Kidney (tissue), 14 donors: ENCODE measurements around the gene INTS13. TPM values are rescaled to one million over a fixed set of nuclear protein-coding genes. Genes with fewer than 3 reads are reported as not detected.

Experiments
- DNase-seq, 5 donors: peaks; one replicate each; pipeline ENCODE4 v3.0.0-alpha.2; 2013 to 2020
- FAIRE-seq: peaks from 2 replicates; lab custom pipeline; 2012; peaks lifted over from hg19 to GRCh38; lab: Jason Lieb, UNC
- H3K27ac ChIP-seq, 2 donors: one replicate each; pipeline ENCODE4 v1.7.0; 2013; ENCODE audit warnings: low read depth in 2 of 2, low read length in 2 of 2, inconsistent platforms in 1 of 2
- H3K27me3 ChIP-seq: one replicate; pipeline ENCODE4 v1.7.1; 2013; ENCODE audit warnings: low read length, inconsistent platforms; ENCODE audit not compliant: control insufficient read depth, insufficient read depth
- H3K36me3 ChIP-seq, 3 donors: one replicate each; pipeline versions ENCODE4 v1.7.0 to v1.7.1; 2013; ENCODE audit warnings: low read length in 3 of 3, control low read depth in 1 of 3, inconsistent platforms in 1 of 3; ENCODE audit not compliant: insufficient read depth in 3 of 3, control insufficient read depth in 2 of 3
- H3K4me1 ChIP-seq, 3 donors: one replicate each; pipeline versions ENCODE4 v1.7.0 to v1.7.1; 2013; ENCODE audit warnings: low read length in 3 of 3, inconsistent platforms in 1 of 3, low read depth in 1 of 3; ENCODE audit not compliant: control insufficient read depth in 2 of 3, insufficient read depth in 2 of 3
- H3K4me3 ChIP-seq, 3 donors: one replicate each; pipeline versions ENCODE4 v1.7.0 to v1.8.1; 2013; ENCODE audit warnings: low read length in 3 of 3, control low read depth in 1 of 3, inconsistent platforms in 1 of 3
- H3K9ac ChIP-seq, 3 donors: one replicate each; pipeline versions ENCODE4 v1.7.0 to v1.7.1; 2013; ENCODE audit warnings: low read length in 3 of 3, control low read depth in 1 of 3, inconsistent platforms in 1 of 3
- H3K9me3 ChIP-seq, 3 donors: one replicate each; pipeline versions ENCODE4 v1.7.0 to v1.7.1; 2013; ENCODE audit warnings: low read length in 3 of 3, control low read depth in 1 of 3, inconsistent platforms in 1 of 3; ENCODE audit not compliant: control insufficient read depth in 2 of 3, insufficient read depth in 1 of 3
- intact Hi-C: fragments of 100-400 bp; cut with DNase I; formaldehyde crosslinking; loops from one replicate; pipeline ENCODE4 v1.11.1; 2022
- polyA plus RNA-seq: library from polyadenylated mRNA; stranded (reverse); fragments of 350-450 nt; fragmentation: Illumina TruSeq; extraction: RNeasy Lipid Tissue Mini Kit (QIAGEN cat#74804); gene quantifications from one replicate; pipeline ENCODE4 v1.2.3, GENCODE V29; 2014; ENCODE audit warnings: low read depth, low replicate concordance; ENCODE audit not compliant: insufficient read depth
- total RNA-seq: library from RNA; stranded (reverse); fragmentation: NEBNext Ultra II Directional; extraction: Animal tissue kit (Norgen Biotek cat#: 25700); gene quantifications from one replicate; pipeline ENCODE4 v1.2.1, GENCODE V29; 2021
- TF ChIP-seq, protein P1 (sequence below): IDR thresholded peaks from 3 replicates; pipeline ENCODE4 v1.5.1; 2012; ENCODE audit warnings: mild to moderate bottlenecking, moderate library complexity, borderline replicate concordance; ENCODE audit not compliant: insufficient read depth; ENCODE audit errors: extremely low read depth
- donor health status: control.
- donor health status: control.
- donor health status: control.
- donor health status: control.
- donor health status: control.
- donor health status: DM: yes; HTN: yes; CAD: no.
- donor health status: Normal renal cell carcinoma (clear cell type).

INTS13 gene
- total and polyA plus RNA-seq, 2 donors from 2014 or later: 11.6 to 17.2 TPM

DNA sequence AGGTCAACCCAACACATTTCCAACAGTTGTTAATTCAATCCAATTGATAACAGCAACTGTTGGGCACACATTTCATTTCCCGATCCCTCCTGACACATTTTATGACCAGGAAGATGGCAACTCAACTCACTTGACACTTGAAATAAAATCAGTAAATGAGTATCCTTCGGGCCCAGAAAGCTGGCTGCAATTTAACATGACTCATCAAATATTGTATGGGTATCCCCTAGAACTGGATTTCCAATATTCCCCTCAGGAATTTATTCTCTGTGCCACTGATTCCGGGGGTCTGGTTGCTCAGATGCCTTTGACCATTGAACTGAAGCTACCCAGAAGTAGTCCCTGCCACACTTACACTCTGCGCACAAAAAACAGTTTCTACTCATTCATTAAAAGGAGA, 42.1 kb downstream of the INTS13 start:
- Histone ChIP-seq H3K27me3 (no peaks in the 10 kb centered on the region), H3K27ac (no peak overlapping the region), H3K4me3 (no peak overlapping the region), H3K36me3 (peaks cover 0 to 4% (median 2%) of the 10 kb centered on the region in 3 donors), H3K4me1 (no peaks in the 10 kb centered on the region), H3K9ac (no peak overlapping the region), H3K9me3 (no peaks in the 10 kb centered on the region)
- TF ChIP-seq, protein P1, sequence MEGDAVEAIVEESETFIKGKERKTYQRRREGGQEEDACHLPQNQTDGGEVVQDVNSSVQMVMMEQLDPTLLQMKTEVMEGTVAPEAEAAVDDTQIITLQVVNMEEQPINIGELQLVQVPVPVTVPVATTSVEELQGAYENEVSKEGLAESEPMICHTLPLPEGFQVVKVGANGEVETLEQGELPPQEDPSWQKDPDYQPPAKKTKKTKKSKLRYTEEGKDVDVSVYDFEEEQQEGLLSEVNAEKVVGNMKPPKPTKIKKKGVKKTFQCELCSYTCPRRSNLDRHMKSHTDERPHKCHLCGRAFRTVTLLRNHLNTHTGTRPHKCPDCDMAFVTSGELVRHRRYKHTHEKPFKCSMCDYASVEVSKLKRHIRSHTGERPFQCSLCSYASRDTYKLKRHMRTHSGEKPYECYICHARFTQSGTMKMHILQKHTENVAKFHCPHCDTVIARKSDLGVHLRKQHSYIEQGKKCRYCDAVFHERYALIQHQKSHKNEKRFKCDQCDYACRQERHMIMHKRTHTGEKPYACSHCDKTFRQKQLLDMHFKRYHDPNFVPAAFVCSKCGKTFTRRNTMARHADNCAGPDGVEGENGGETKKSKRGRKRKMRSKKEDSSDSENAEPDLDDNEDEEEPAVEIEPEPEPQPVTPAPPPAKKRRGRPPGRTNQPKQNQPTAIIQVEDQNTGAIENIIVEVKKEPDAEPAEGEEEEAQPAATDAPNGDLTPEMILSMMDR: no peak
- FAIRE-seq (no peak), DNase-seq (no peak)
- intact Hi-C loops: no loop called here

DNA sequence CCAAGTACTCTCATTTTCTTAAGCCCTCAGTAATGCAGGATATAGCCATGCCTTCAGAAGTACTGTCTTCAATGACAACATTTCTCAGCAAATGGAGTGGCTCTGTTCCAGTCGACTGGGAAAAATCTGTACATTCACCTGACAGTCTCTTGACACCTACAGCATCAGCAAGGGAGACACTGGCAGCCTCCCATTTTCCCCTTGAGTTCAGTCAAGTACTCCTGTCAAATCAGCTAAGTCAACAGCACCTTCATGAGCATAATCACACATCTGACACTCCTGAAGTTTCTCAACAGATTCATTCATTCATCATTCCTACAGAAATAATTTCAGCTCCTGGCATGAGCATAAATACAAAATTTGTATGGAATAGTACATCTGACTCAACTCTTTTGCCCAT, 46.1 kb downstream of the INTS13 start:
- TF ChIP-seq, protein P1: no peak
- DNase-seq: no peak
- no peak for FAIRE-seq
- Histone ChIP-seq H3K36me3 (peaks cover 0 to 2% (median 0%) of the 10 kb centered on the region in 3 donors), H3K4me3 (no peak overlapping the region), H3K9ac (no peak overlapping the region), H3K27ac (no peak overlapping the region), H3K4me1 (no peaks in the 10 kb centered on the region), H3K27me3 (no peaks in the 10 kb centered on the region), H3K9me3 (no peaks in the 10 kb centered on the region)
- intact Hi-C loops: no loop called here

DNA sequence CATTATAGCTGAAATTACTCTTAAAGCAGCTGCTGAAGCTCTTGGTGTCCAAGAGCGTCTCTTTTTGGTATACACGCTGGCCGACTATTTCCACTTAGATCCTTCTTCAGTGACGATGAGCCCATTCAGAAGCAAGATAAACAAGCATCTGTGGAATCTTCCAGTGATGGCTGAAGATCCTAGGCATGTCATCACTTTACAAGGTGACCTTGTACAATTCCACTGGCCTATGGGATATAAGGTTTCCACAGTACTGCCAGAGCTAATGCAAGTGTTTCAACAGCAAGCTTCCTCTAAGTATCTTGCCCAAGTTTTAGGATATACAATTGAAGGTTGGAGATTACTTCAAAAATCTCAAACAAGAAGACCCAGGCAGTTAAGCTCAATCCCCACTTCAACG, 47.0 kb downstream of the INTS13 start:
- H3K4me3 ChIP-seq: no peak overlapping the region
- FAIRE-seq (no peak), DNase-seq (no peak)
- intact Hi-C loops: no loop called here
- H3K9me3 ChIP-seq: no peaks in the 10 kb centered on the region
- no peaks in the 10 kb centered on the region for H3K36me3 ChIP-seq
- H3K4me1 ChIP-seq: no peaks in the 10 kb centered on the region
- H3K9ac ChIP-seq: no peak overlapping the region
- no peaks in the 10 kb centered on the region for H3K27me3 ChIP-seq
- no peak overlapping the region for H3K27ac ChIP-seq
- TF ChIP-seq, protein P1: no peak
